Body of pancreas (tissue), 4 donors: ENCODE results near the gene KCNA10.
"Not testable (repeated sequence)": the region's sequence is repeated elsewhere in the genome, so short reads cannot be mapped to it uniquely, and the experiment has no call there.

Experiments
- CTCF ChIP-seq, 7 experiments: fragments of 450-650 bp in 4 of 7; fragments of 200-600 bp in 3 of 7; sonication (generic) in 3 of 7; IDR thresholded peaks; one replicate each; pipeline ENCODE4 v1.5.1; 2016 to 2019; ENCODE audit warnings: antibody characterized with exemption in 7 of 7
- POLR2A ChIP-seq, 3 donors: fragments of 450-650 bp; IDR thresholded peaks; one replicate each; pipeline ENCODE4 v1.6.1; 2016; ENCODE audit warnings: antibody characterized with exemption in 3 of 3, mild to moderate bottlenecking in 2 of 3

DNA sequence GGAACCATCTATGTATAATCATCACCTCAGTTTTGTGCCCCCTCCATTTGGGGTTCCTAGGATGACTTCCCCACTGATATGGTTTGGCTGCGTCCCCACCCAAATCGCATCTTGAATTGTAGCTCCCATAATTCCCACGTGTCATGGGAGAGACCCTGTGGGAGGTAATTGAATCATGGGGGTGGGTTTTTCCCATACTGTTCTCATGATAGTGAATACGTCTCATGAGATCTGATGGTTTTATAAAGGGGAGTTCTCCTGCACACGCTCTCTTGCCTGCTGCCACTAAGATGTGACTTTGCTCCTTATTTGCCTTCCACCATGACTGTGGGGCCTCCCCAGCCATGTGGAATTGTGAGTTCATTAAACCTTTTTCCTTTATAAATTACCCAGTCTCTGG, 8.1 kb downstream of the KCNA10 start:
- not testable (repeated sequence) for TF ChIP-seq CTCF, POLR2A (IDR thresholded peaks at IDR 0.05)
